Esophagus (tissue), 2 donors: Measurements from ENCODE around the gene ENPP7. TPM values are rescaled to one million over a fixed set of nuclear protein-coding genes. Genes with fewer than 3 reads are reported as not detected.

Source experiments
- H3K27ac ChIP-seq, 2 donors: one replicate each; pipeline ENCODE4 v1.5.1; 2013; ENCODE audit warnings: low read depth in 2 of 2, mild to moderate bottlenecking in 2 of 2, inconsistent platforms in 1 of 2, low read length in 1 of 2, moderate library complexity in 1 of 2
- H3K27me3 ChIP-seq, 2 donors: one replicate each; pipeline ENCODE4 v1.6.1; 2013; ENCODE audit warnings: low read length in 2 of 2, control low read depth in 1 of 2, mild to moderate bottlenecking in 1 of 2; ENCODE audit not compliant: insufficient read depth in 2 of 2, control insufficient read depth in 1 of 2
- H3K36me3 ChIP-seq, 2 donors: one replicate each; pipeline ENCODE4 v1.6.1; 2013; ENCODE audit warnings: low read length in 1 of 2; ENCODE audit not compliant: control insufficient read depth in 2 of 2, insufficient read depth in 2 of 2
- H3K4me1 ChIP-seq, 2 donors: one replicate each; pipeline ENCODE4 v1.6.1; 2013; ENCODE audit warnings: low read length in 1 of 2; ENCODE audit not compliant: control insufficient read depth in 2 of 2, insufficient read depth in 2 of 2
- H3K4me3 ChIP-seq, 2 donors: one replicate each; pipeline ENCODE4 v1.5.1; 2013; ENCODE audit warnings: low read length in 2 of 2, mild to moderate bottlenecking in 2 of 2, low read depth in 1 of 2, moderate library complexity in 1 of 2
- H3K9me3 ChIP-seq, 2 donors: one replicate each; pipeline ENCODE4 v1.6.1; 2013; ENCODE audit warnings: mild to moderate bottlenecking in 2 of 2, low read depth in 1 of 2, low read length in 1 of 2, moderate library complexity in 1 of 2; ENCODE audit not compliant: control insufficient read depth in 2 of 2, insufficient read depth in 1 of 2
- whole genome bisulfite sequencing, 2 donors: extraction: QIAGEN DNeasy Blood & Tissue Kit; methylation state at CpG; one replicate each; pipeline ENCODE4 v1.1.7; 2013; 5-methylcytosine and 5-hydroxymethylcytosine counted together
- polyA plus RNA-seq, 2 donors: library from polyadenylated mRNA; stranded (reverse); fragments of 200-250 nt; gene quantifications; one replicate each; pipeline ENCODE4 v1.2.3, GENCODE V29; 2013
- donor health status: healthy with polysubstance abuse.
- donor health status: Bipolar disorder and iron deficiency.

Gene ENPP7
- polyA plus RNA-seq, 2 donors = not detected

DNA sequence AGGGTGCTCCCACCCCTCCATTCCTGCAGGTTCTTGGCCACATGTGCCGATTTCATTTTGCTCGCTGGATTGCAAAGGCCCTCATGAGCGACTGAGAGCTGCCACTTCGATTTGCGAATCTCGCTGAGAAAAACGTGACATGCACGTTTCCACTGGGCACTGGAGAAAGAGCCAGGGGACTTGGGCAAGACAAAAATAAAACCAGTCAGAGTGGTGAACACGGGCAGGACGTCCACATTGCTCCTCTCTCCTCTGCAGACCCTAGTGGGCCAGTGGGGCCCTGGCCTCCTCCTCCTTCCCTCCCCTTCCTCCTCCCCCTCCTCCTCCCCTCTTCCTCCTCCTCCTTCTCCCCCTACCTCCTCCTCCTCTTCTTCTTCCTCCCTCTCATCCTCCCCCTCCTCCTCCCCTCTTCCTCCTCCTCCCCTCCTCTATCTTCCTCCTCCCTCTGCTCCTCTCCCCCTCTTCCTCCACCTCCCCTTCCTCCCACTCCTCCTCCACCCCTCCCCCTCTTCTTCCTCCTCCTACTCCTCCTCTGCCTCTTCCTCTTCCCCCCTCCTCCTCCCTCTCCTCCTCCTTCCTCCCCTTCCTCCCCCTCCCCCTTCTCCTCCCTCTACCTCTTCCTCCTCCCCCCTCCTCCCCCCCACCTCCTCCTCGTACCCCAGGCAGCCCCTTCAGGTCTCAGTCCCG is 28.1 kb upstream of the ENPP7 start:
- Histone ChIP-seq H3K9me3 (no peaks in the 10 kb centered on the region), H3K4me1 (no peaks in the 10 kb centered on the region), H3K27ac (no peak overlapping the region), H3K27me3 (no peaks in the 10 kb centered on the region), H3K36me3 (no peaks in the 10 kb centered on the region), H3K4me3 (no peak overlapping the region)
- WGBS, 2 donors = 35 to 47% methylated on average over 12 of the region's 12 CpGs

DNA sequence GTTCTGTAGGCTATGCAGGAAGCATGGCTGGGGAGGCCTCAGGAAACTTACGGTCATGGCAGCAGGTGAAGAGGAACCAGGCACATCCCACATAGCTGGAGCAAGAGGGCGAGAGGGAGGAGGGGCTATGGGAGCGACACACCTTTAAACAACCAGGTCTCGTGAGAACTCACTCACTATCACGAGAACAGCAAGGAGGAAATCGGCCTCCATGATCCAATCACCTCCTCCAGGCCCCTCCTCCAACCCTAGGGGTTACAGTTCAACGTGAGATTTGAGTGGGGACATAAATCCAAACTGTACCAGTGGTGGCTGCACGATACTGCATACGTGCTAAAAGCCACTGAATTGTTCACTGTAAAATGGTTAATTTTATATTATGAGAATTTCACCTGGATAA is 26.1 kb upstream of the ENPP7 start:
- no peaks in the 10 kb centered on the region for H3K27me3 ChIP-seq
- no peaks in the 10 kb centered on the region for H3K4me1 ChIP-seq
- 80 to 83% methylated on average over 9 of the region's 9 CpGs for WGBS, 2 donors

DNA sequence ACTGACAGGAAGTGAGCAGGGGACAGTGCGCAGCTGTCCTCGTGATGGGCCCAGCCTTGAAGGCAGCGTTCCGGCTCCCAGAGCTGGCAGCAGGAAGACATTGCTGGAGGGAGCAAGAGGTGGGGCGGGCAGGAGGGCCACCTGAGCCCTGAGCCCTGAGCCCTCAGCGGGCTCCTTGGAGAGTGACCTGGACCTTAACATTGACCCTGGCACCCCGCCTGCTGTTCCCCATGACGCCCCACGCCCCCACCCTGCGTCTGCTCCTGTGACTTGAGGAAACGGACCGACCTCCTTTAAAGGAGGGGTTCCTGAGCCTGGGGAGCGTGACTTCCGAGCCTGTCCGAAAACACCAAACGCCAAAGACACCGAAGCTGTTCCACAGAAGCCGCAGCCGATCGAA is 25.1 kb upstream of the ENPP7 start:
- no peaks in the 10 kb centered on the region for H3K9me3 ChIP-seq
- no peaks in the 10 kb centered on the region for H3K4me1 ChIP-seq
- no peak overlapping the region for H3K4me3 ChIP-seq
- no peaks in the 10 kb centered on the region for H3K27me3 ChIP-seq
- H3K36me3 ChIP-seq = no peaks in the 10 kb centered on the region
- no peak overlapping the region for H3K27ac ChIP-seq
- WGBS, 2 donors = 75 to 79% methylated on average over 20 of the region's 20 CpGs

More for the DNA sequence above, 26.1 kb upstream of the ENPP7 start:
- no peaks in the 10 kb centered on the region for H3K9me3 ChIP-seq
- H3K36me3 ChIP-seq = no peaks in the 10 kb centered on the region
- no peak overlapping the region for H3K27ac ChIP-seq
- no peak overlapping the region for H3K4me3 ChIP-seq

- Histone ChIP-seq H3K4me1 (no peaks in the 10 kb centered on the region), H3K36me3 (no peaks in the 10 kb centered on the region), H3K27ac (no peak overlapping the region), H3K27me3 (no peaks in the 10 kb centered on the region), H3K9me3 (no peaks in the 10 kb centered on the region), H3K4me3 (no peak overlapping the region)
- WGBS, 2 donors = 60 to 67% methylated on average over 22 to 25 of the region's 25 CpGs
Observed at GRCh38 chr17:79706931-79707850, 23.6 kb upstream of the ENPP7 start.

DNA sequence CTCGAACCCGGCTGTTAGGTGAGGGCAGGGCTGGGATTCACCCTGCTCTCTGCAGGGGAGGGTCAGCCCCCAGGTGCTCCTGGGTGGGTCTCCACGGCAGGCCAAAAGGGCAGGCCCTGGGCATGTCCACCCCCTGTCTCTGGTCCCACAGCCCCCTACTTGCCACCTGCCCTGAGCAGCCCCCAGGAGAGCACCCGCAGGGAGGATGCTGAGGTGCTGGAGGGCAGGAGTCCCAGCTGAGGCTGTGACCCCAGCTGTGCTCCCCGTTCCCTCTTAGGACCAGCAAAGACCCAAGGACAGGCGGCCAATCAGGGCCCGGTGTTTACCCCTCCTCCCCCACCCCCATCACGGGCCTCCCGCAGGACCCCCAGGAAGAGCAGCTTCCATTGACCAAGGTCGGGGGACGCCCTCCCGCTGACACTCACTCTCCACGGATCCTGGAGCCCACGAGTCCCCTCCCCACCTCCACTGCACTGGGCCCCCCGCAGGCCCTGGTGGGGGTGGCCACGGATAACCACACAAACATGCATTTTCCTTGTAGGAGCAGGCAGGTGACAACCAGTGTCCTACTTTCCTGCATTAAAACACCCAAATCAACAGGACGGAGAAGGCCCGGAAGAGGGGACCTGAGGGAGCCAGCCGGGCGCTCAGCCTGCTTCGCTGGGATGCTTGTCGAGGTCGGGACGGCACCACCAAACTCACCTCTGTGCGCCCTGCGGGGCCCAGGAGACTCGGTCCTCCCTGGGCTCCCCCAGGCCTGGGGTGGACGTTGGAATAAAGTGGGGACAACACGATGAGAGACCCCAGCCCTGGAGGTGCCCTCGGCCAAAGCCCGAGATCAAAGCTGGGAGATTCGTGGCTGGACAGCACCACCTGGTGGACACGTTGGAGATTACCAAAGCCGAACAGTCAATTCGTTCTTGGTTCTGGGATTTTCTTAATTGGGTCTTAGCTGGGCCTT is 22.5 kb upstream of the ENPP7 start:
- WGBS, 2 donors = 25 to 28% methylated on average over 33 to 35 of the region's 35 CpGs
- Histone ChIP-seq H3K27ac (no peak overlapping the region), H3K4me1 (no peaks in the 10 kb centered on the region), H3K36me3 (no peaks in the 10 kb centered on the region), H3K9me3 (no peaks in the 10 kb centered on the region), H3K4me3 (no peak overlapping the region), H3K27me3 (no peaks in the 10 kb centered on the region)

- Histone ChIP-seq H3K4me3 (no peak overlapping the region), H3K4me1 (no peaks in the 10 kb centered on the region), H3K36me3 (no peaks in the 10 kb centered on the region), H3K27ac (no peak overlapping the region), H3K9me3 (no peaks in the 10 kb centered on the region), H3K27me3 (no peaks in the 10 kb centered on the region)
- WGBS, 2 donors = 60 to 75% methylated on average over 20 of the region's 20 CpGs
Observed at GRCh38 chr17:79711715-79712305, 18.9 kb upstream of the ENPP7 start.

DNA sequence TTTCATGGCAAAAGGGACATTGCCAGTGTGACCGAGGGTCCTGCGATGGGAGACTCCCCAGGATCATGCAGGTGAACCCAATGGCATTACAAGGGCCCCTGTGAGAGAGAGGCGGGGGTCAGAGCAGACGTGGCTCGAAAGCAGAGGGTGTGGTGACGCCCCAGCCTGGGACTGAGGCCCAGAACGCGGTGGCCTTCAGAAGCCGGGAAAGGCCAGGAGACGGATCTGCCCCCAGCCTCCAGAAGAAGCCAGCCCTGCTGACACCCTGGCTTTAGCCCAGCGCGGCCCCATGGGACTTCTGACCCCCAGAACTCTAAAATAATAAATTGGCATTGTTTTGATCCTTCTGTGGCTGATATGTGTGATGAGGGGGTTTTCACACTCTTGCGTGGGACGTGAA is 17.4 kb upstream of the ENPP7 start:
- Histone ChIP-seq H3K27ac (no peak overlapping the region), H3K4me1 (no peaks in the 10 kb centered on the region), H3K4me3 (no peak overlapping the region), H3K9me3 (no peaks in the 10 kb centered on the region), H3K36me3 (no peaks in the 10 kb centered on the region), H3K27me3 (no peaks in the 10 kb centered on the region)
- whole genome bisulfite sequencing, 2 donors = 75 to 77% methylated on average over 14 of the region's 14 CpGs

GRCh38 chr17:79714176-79715097 is 16.3 kb upstream of the ENPP7 start:
- H3K27ac ChIP-seq = no peak overlapping the region
- 83 to 84% methylated on average over 28 to 30 of the region's 30 CpGs for WGBS, 2 donors

More at GRCh38 chr17:79714176-79715097, 16.3 kb upstream of the ENPP7 start:
- H3K27me3 ChIP-seq = no peaks in the 10 kb centered on the region
- no peaks in the 10 kb centered on the region for H3K36me3 ChIP-seq
- no peaks in the 10 kb centered on the region for H3K4me1 ChIP-seq
- H3K9me3 ChIP-seq = no peaks in the 10 kb centered on the region
- H3K4me3 ChIP-seq = no peak overlapping the region
